ENCODE measurements around the gene RBFOX2.
"Not testable (repeated sequence)": the region's sequence is repeated elsewhere in the genome, so short reads cannot be mapped to it uniquely, and the experiment has no call there.

Gene RBFOX2, protein sequence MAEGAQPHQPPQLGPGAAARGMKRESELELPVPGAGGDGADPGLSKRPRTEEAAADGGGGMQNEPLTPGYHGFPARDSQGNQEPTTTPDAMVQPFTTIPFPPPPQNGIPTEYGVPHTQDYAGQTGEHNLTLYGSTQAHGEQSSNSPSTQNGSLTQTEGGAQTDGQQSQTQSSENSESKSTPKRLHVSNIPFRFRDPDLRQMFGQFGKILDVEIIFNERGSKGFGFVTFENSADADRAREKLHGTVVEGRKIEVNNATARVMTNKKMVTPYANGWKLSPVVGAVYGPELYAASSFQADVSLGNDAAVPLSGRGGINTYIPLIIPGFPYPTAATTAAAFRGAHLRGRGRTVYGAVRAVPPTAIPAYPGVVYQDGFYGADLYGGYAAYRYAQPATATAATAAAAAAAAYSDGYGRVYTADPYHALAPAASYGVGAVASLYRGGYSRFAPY

DNA sequence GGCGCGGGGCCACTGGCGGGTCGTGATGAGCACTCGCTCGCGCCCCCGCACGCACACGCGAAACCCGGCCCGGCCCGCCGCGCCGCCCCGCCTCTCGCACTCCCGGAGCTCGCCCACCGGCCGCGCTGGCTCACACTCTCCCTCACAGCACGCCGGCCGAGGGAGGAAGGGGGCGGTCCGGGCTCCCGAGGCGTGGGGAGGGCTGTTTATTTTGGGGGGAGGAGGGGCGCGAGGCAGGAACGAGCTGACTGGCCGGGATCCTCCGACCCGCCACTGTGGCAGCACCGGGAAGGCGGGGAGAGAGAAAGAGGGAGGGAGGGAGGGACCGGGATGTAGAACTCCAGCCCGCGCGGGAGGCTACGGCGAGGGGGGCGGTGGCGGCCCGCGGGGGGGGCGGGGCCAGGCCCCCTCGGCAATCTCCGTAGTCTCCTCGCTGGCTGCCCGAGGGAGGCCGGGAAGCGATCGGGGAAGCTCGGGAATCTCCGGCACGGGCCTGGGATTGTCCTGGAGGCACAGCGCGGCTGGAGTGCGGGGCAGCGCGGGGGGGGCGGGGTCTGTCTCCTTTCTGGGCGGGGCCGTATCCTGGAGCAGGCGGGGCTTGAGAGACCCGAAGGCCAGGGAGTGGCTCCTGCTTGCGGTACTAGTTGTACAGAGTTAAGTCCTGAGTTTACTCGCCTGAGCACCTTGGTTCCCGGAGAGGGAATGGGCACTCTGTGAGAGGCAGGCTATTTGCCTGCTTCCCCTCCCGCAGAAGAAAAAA, at the start of gene RBFOX2:
Gene RBFOX2 (minus strand): TSS at position 179 of the 760 bp plus-strand sequence. CDS start 399 bp downstream, outside the sequence.
- DNase-seq (ENCODE audit: low spot score): peak; percentile 50

DNA sequence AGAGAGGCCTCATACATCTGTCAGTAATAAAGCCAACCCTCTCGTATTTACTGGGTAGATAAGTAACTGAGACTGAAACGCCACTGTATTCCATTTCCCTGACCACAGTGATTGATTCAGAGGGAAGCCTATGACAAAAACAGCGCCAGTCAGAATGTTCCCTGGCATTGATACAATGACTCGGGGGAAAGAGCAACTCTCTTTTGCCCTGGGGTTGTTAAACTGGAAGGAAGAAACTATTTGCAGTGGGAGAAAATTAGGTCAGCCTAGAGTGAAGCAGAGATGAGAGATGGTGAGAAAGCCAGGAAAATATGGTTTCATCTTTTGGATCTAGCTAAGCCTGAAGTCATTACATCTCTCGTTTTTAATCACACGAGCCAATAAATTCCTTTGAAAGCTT, 48.6 kb upstream of the RBFOX2 start:
- DNase-seq (ENCODE audit: low spot score): no peak

DNA sequence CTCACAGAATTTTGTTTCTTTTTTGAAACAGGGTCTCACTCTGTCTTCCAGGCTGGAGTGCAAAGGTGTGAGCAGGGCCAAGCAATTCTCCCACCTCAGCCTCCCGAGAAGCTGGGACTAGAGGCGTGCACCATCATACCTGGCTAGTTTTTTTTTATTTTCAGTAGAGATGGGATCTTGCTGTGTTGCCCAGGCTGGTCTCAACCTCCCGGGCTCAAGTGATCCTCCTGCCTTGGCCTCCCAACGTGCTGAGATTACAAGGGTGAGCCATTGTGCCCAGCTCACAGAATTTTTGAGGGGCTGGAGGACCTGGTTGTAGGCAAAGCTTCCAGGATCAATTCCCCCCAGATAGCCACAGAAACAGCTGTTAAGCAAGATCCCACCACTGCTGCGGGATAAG, 47.1 kb upstream of the RBFOX2 start:
- DNase-seq (ENCODE audit: low spot score): no peak

DNA sequence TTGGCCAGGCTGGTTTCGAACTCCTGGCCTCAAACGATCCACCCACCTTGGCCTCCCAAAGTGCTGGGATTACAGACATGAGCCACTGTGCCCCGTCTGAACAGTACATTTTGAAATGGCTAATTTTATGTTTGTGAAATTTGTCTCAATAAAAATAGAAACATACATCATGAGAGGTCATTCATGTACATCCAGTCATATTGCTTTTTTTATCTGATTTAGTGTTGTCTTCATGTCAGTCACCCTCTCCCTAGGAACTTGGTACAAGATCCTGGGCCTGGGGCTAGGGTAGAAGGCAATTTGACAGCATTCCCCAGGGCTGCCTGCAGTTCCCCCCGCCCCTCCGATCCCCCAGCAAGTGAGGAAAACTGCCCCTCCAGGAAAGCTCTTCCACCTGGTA, 46.6 kb upstream of the RBFOX2 start:
- DNase-seq (ENCODE audit: low spot score): no peak

DNA sequence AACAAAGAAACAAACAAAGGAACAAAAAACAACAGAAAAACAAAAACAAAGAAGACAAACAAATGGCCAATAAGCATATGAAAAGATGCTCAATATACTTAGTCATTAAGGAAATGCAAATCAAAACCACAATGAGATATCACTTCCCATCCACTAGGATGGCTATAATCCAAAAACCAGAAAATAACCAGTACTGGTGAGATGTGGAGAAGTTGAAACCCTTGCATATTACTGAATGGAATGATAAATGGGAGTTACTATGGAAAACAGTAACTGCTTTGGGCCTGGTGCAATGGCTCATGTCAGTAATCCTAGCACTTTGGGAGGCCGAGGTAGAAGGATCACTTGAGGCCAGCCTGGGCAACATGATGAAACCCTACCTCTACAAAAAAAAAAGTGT, 44.9 kb upstream of the RBFOX2 start:
- DNase-seq (ENCODE audit: low spot score): no peak

DNA sequence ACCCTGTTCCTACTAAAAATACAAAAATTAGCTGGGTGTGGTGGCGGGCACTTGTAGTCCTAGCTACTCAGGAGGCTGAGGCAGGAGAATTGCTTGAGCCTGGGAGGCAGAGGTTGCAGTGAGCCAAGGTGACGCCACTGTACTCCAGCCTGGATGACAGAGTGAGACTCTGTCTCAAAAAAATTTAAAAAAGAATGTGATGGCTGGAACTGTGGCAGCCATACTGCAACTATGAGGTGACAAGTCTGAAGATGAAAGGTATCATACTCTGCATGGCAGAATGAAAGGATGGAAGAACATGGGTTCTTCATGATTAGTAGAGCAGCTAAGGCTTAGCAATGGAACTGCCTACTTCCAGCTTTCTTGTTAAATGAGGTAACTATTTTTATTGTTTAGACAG, 42.0 kb upstream of the RBFOX2 start:
- not testable (repeated sequence) for DNase-seq (ENCODE audit: low spot score)

DNA sequence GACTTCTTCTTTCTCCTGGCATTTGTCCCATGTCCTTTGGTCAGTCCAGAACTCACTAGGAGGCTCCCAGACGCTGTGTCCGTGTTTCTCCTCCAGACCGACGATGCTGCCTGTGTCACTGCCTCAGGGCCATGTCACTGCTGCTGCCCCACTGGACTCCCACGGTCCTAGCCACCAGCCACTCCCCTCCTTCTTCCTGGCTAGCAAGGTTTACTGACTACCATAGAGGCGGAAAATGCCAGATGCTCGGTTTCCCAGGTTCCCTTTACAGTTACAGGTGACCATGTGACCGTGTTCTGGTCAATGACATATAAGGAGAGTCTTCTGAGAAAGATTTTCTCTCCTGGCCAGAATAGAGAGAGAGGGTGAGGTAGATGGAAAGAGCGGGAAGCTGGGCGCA, 40.7 kb upstream of the RBFOX2 start:
- no peak for DNase-seq (ENCODE audit: low spot score)

DNA sequence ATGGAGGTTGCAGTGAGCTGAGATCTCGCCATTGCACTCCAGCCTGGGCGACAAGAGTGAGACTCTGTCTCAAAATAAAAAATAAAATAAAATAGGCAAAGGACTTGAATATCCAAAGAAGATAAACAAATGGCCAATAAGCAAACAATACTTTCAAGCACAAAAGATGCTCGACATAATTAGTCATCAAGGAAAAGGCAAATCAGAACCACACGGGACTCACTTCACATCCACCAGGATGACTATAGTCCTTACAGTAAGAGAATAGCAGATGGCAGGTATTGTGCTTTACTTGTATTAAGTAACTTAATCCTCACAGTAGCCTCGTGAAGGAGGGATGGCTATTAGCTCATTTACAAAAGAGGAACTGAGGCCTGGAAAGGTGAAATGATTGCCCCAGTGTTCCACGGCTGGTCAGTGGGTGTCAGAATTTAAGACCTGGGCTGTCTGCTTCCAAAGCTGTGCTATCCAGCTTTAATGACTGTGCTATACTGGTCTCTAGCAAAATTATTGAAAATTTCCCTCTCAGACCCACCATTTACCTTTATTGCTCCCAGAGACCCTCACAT, 40.2 kb upstream of the RBFOX2 start:
- no peak for DNase-seq (ENCODE audit: low spot score)

DNA sequence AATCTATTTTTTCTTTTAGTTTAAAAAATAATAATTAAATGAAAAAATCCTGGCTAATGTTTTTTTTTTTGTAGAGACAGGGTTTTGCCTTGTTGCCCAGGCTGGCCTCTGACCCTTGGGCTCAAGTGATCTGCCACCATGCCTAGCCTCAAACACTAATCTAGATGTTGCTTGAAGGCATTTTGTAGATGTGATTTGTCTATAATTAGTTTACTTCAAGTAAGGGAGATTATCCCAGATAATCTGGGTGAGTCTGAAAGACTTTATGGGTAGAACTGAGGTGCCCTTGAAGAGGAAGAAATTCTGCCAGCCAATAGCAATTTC, 38.6 kb upstream of the RBFOX2 start:
- DNase-seq (ENCODE audit: low spot score): no peak

DNA sequence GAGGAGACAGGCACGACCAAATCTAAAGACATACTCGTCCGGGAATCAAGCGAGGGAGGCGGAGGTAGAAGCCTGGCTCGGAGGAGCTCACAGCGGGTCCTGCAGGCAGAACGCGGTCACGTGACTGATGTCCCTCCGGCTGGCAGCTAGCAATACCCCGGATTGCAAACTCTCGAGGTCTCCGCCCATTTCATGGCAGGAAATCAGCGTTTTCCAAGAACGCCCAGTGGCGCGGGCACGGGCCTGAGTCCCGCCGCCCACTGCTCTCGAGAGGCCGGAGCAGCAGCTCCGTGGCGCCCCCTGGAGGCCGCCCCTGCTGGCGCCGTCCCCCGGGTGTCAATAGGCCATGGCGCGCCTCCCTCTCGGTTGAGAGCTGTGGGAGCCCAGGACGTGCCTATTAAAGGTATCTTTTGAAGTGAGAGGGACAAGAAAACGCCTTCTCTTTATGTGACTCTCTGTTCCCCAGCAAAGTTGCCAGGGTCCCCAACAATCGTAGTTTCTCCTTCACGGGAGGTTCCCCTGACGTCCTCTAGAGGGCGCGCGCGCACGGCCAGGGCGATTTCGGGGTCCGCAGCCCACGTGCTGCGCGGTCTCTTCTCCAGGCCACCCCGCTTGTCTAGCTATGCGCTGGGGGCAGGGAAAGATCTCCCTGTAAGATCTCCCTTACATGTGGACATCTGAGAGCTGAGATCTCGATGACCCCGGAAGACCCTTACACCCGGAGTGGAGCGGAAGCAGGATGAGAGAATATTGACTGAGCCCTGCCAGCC, 37.3 kb upstream of the RBFOX2 start:
- DNase-seq (ENCODE audit: low spot score): peak; percentile 45

DNA sequence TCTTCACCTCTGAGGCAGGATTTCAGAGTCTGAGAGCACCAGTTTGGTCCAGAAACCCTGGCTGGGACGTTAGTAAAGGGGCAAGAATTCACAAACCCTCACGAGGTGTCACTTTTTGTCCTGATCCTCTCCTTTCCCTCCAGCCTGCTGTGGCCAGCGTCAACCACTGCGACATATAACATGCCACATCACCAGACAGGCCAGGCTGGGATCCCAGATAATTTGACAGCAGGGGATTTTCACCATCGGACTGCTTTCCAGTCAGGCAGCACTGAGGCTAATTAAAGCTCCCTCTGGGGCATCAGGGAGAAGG, 36.8 kb upstream of the RBFOX2 start:
- DNase-seq (ENCODE audit: low spot score): no peak

DNA sequence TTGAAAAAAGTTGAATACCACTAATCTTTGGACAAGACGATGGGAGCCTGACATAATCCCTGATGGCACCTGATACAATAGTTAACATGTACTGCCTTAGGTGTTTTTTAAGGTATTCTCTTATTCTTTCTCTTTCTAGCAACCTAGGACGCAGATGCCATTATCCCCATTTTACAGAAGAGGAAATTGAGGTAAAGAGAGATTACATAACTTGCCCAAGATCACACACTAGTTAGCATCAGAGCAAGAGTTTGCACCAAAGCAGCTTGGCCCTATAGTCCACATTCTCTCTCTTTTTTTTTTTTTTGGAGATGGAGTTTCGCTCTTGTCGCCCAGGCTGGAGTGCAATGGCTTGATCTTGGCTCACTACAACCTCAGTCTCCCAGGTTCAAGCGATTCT, 35.7 kb upstream of the RBFOX2 start:
- DNase-seq (ENCODE audit: low spot score): no peak

DNA sequence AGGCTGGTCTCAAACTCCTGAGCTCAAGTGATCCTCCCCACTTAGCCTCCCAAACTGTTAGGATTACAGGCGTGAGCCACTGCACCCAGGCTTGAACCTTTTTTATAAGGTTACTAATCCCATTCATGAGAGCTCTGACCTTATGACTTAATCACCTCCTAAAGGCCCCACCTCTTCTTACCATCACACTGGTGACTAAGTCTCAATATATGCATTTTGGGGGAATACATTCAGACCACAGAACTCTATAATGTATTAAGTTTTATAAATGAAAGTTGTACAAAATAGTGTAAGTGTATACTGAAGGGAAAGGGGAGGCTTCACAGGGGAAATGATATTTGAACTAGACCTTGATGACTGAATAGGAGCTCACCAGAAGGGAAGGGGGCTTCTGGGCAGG, 28.4 kb upstream of the RBFOX2 start:
- no peak for DNase-seq (ENCODE audit: low spot score)

DNA sequence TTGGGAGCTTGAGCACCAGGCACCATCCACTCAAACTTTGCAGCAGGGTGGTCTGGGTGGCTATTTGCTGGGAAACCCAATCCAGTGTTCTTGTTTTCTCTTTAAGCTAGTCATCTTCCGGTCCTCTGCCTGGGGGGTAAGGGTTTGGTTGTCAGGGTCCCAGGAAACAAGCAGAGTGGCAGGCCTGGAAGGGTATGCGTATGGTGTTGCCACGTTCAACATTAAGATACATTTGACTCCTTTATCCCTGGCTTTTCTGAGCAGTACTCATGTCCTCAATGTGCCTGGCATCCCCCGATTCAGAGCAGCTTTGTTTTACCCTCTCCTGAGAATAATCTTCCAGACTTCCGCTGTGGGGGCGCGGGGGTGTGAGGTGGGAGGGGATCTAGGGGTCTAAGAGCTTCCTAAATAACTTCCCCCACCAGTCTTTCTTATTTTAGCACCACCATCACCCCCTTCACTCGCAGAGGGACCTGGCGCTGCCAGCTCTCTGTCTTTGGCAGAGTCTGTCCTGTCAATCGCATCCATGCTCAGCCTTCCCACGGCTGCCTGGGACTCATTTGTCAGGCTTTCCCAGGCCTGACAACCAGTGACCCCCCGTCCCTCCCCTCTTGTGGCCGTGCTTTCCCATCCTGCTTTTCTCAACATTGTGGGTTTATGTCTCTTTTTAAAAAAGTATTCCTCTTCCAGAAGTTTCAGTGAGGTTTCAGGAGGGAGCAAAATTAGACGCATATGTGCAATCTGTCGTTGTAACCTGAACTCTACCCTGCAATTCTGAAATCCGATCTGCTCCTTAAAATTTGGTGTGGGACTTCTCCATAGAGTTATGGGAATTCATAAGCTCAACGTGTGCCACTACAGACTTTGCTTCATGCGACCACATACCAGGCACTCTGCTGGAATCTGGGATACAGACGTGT, 27.0 kb upstream of the RBFOX2 start:
- no peak for DNase-seq (ENCODE audit: low spot score)

DNA sequence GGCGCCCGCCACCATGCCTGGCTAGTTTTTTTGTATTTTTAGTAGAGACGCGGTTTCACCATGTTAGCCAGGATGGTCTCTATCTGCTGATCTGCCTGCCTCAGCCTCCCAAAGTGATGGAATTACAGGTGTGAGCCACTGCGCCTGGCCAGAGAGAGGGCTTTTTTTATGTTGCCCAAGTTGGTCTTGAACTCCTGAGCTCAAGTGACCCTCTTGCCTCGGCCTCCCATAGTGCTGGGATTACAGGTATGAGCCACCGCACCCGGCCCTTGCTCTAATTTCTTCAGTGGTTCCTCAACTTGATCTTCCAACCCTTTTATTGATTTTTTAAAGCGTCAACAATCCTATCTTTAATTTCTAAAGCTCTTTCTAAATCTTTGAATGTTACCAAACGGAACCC, 25.8 kb upstream of the RBFOX2 start:
- not testable (repeated sequence) for DNase-seq (ENCODE audit: low spot score)

DNA sequence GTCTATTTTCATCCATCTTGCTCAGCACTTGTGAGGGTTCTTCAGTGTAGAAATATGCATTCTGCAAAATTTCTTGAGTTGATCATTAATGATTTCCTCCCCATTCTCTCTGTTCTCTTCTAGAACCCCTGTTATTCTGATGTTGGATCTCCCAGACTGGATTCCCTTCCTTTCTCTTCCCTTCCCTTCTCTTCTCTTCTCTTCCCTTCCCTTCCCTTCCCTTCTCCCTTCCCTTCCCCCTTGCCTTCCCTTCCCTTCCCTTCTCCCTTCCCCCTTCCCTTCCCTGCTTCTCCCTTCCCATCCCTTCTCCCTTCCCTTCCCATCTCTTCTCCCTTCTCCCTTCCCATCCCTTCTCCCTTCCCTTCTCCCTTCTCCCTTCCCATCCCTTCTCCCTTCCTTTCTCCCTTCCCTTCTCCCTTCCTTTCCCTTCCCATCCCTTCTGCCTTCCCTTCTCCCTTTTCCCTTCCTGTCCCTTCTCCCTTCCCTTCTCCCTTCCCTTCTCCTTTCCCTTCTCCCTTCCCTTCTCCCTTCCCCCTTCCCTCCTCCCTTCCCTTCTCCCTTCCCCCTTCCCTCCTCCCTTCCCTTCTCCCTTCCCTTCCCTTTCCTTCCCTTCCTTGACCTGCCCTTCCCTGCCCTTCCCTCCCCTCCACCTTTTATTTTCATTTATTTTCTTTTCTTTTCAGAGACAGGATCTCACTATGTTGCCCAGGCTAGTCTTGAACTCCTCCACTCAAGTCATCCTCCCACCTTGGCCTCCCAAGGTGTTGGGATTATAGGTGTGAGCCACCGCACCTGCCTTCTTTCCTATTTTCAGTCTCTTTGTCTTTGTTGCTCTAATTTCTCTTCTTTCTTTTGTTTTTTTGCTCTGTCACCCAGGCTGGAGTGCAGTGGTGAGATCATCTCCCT, 24.9 kb upstream of the RBFOX2 start:
- DNase-seq (ENCODE audit: low spot score): no peak

DNA sequence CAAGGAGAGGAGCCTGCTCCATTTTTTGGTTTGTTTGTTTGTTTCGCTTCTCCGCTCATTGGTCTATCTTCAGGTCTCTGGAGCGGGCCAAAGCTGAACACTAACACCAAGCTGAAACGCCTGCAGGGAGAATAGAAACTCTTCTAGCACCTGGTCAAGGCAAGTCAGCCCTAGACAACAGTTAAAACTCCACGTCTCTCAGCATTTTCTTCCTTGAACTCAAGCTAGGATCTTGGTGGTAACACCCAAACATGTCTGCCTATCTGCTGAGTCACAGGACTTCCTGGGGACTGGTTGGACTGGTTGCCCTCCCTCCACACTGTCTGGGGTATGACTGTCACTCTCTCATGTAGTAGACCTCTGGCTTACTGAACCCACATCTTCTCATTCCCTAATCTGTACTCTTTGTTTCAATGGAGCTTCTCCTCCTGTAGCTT, 23.9 kb upstream of the RBFOX2 start:
- DNase-seq (ENCODE audit: low spot score): no peak

DNA sequence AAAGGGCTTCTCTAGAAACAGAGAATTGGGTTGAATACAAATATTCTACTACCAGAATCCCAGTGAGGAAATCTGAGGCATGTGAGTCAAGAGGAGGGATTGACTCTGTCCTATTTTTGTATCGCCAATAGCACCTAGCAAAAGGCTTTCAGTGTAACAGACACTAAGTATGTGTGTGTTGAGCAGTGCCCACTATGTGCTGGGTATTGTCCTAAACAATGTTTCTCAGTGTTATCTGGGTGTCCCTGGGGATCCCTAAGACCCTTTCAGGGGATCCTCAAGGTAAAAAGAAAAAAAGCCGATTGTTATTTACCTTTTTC, 21.0 kb upstream of the RBFOX2 start:
- DNase-seq (ENCODE audit: low spot score): no peak

DNA sequence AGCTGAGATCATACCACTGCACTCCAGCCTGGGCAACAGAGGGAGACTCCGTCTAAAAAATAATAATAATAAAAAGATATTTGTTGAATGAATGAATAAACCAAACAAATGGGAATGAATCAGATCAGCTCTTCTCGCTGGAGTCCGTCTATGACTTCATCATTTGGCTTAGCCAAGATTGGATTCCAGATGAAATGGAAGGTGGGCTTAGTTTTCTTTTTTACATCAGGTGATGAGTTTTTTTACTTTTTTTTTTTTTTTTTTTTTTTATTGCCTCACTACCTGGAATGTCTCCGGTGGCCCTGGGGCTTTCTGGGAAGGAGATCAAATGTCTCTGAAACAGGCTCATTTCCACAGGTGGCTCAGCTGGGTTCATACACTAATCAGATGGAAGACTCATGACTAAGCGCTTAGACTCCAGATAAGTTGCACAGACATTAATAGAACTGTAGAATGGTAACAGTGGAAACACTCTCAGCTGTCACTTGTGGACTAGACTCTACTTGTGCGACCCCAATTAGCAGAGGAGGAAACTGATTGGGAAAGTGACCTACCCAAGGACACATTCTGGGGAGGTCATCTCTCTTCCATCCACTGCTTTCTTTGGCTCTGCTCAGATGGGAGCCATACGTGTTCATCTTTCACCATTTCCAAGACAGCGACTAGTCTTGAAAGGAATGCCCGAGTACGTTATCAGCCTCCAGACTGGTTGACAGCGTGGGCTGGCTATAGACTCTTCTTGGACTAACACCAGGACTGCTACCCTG, 20.5 kb upstream of the RBFOX2 start:
- DNase-seq (ENCODE audit: low spot score): no peak

DNA sequence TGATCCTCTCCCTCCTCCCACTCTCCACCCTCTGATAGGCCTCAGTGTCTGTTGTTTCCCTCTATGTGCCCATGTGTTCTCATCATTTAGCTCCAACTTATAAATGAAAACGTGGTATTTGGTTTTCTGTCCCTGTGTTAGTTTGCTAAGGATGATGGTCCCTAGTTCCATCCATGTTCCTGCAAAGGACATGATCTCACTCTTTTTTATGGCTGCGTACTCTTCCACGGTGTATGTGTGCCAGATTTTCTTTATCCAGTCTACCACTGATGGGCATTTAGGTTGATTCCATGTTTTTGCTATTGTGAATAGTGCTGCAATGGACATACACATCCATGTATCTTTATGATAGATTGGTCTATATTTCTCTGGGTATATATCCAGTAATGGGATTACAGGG, 15.9 kb upstream of the RBFOX2 start:
- DNase-seq (ENCODE audit: low spot score): not testable (repeated sequence)
